SJCRH30 (cell line): ENCODE results near the gene CTDP1. TPM values are rescaled to one million over a fixed set of nuclear protein-coding genes. Genes with fewer than 3 reads are reported as not detected.
"Not testable (repeated sequence)": the region's sequence is repeated elsewhere in the genome, so short reads cannot be mapped to it uniquely, and the experiment has no call there.

Source experiments
- DNase-seq, 2 experiments: peaks; one replicate each; pipeline ENCODE4 v3.0.0-alpha.2; 2015 to 2020
- H3K27ac ChIP-seq: fragments of 250-450 bp; sonication (Bioruptor Pico); 2 replicates; pipeline ENCODE4 v1.5.1; 2020; ENCODE audit warnings: mild to moderate bottlenecking, moderate library complexity
- H3K27me3 ChIP-seq: fragments of 250-450 bp; sonication (Bioruptor Pico); 2 replicates; pipeline ENCODE4 v1.5.1; 2020; ENCODE audit warnings: mild to moderate bottlenecking, moderate library complexity
- H3K36me3 ChIP-seq: fragments of 250-450 bp; sonication (Bioruptor Pico); 2 replicates; pipeline ENCODE4 v1.5.1; 2020; ENCODE audit warnings: mild to moderate bottlenecking, moderate library complexity
- H3K4me1 ChIP-seq: fragments of 250-450 bp; sonication (Bioruptor Pico); 2 replicates; pipeline ENCODE4 v1.5.1; 2020; ENCODE audit warnings: mild to moderate bottlenecking, moderate library complexity
- H3K4me3 ChIP-seq: fragments of 250-450 bp; sonication (Bioruptor Pico); 2 replicates; pipeline ENCODE4 v1.5.1; 2020; ENCODE audit warnings: mild to moderate bottlenecking, moderate library complexity
- H3K9me3 ChIP-seq: fragments of 250-450 bp; sonication (Bioruptor Pico); replicated peaks from 2 replicates; pipeline ENCODE4 v1.5.1; 2020; ENCODE audit warnings: mild to moderate bottlenecking, moderate library complexity
- total RNA-seq: library from RNA; depleted of rRNA; stranded (reverse); fragments of >200 nt; shearing (Covaris generic); gene quantifications from 2 replicates; pipeline ENCODE4 v1.2.3, GENCODE V29; 2014

Gene CTDP1
- total RNA-seq, 1 experiment from 2014 or later, result 8.8 TPM

- DNase-seq, result no peak
- Histone ChIP-seq H3K4me3 (no peak overlapping the region), H3K36me3 (peaks cover 16% of the 10 kb centered on the region), H3K9me3 (no peaks in the 10 kb centered on the region; the same call in 1 of the 2 replicates), H3K27me3 (no peaks in the 10 kb centered on the region), H3K27ac (no peak overlapping the region), H3K4me1 (no peaks in the 10 kb centered on the region)
Measured at GRCh38 chr18:79729611-79730010, 50.0 kb downstream of the CTDP1 start.

- no peaks in the 10 kb centered on the region for H3K4me1 ChIP-seq
- no peak for DNase-seq
- H3K27ac ChIP-seq, result no peak overlapping the region
- no peak overlapping the region for H3K4me3 ChIP-seq
- H3K27me3 ChIP-seq, result no peaks in the 10 kb centered on the region
- no peaks in the 10 kb centered on the region; the same call in 1 of the 2 replicates for H3K9me3 ChIP-seq
- peaks cover 16% of the 10 kb centered on the region for H3K36me3 ChIP-seq
Measured at GRCh38 chr18:79730804-79731203, 51.2 kb downstream of the CTDP1 start.

- H3K36me3 ChIP-seq, result peaks cover 18% of the 10 kb centered on the region
- H3K4me1 ChIP-seq, H3K9me3 ChIP-seq, H3K4me3 ChIP-seq, H3K27me3 ChIP-seq, H3K27ac ChIP-seq, DNase-seq: not testable (repeated sequence)
Measured at GRCh38 chr18:79731881-79732720, 52.5 kb downstream of the CTDP1 start.

- H3K4me3 ChIP-seq, result no peak overlapping the region
- no peaks in the 10 kb centered on the region for H3K27me3 ChIP-seq
- no peaks in the 10 kb centered on the region; the same call in 1 of the 2 replicates for H3K9me3 ChIP-seq
- H3K4me1 ChIP-seq, result no peaks in the 10 kb centered on the region
- DNase-seq, result no peak
- no peak overlapping the region for H3K27ac ChIP-seq
- peaks cover 18% of the 10 kb centered on the region for H3K36me3 ChIP-seq
Measured at GRCh38 chr18:79732721-79733025, 53.1 kb downstream of the CTDP1 start.

GRCh38 chr18:79733135-79733701 lies 53.6 kb downstream of the CTDP1 start:
- H3K36me3 ChIP-seq, result peaks cover 18% of the 10 kb centered on the region
- DNase-seq, result no peak
- no peaks in the 10 kb centered on the region; the same call in 1 of the 2 replicates for H3K9me3 ChIP-seq
- no peak overlapping the region for H3K27ac ChIP-seq
- H3K4me3 ChIP-seq, result no peak overlapping the region
- no peaks in the 10 kb centered on the region for H3K4me1 ChIP-seq
- no peaks in the 10 kb centered on the region for H3K27me3 ChIP-seq

GRCh38 chr18:79733986-79734770 lies 54.6 kb downstream of the CTDP1 start:
- no peak for DNase-seq
- H3K27ac ChIP-seq, result no peak overlapping the region
- no peak overlapping the region for H3K4me3 ChIP-seq
- H3K4me1 ChIP-seq, result no peaks in the 10 kb centered on the region
- no peaks in the 10 kb centered on the region; the same call in 1 of the 2 replicates for H3K9me3 ChIP-seq
- peaks cover 23% of the 10 kb centered on the region for H3K36me3 ChIP-seq
- H3K27me3 ChIP-seq, result no peaks in the 10 kb centered on the region

- Histone ChIP-seq H3K27me3 (no peaks in the 10 kb centered on the region), H3K4me3 (no peak overlapping the region)
Measured at GRCh38 chr18:79735071-79735980, 55.7 kb downstream of the CTDP1 start.

GRCh38 chr18:79736230-79736629 lies 56.6 kb downstream of the CTDP1 start:
- Histone ChIP-seq H3K27ac (no peak overlapping the region), H3K4me3 (no peak overlapping the region), H3K36me3 (peaks cover 18% of the 10 kb centered on the region), H3K9me3 (no peaks in the 10 kb centered on the region; the same call in 1 of the 2 replicates), H3K4me1 (no peaks in the 10 kb centered on the region), H3K27me3 (no peaks in the 10 kb centered on the region)
- no peak for DNase-seq

More at GRCh38 chr18:79735071-79735980, 55.7 kb downstream of the CTDP1 start:
- Histone ChIP-seq H3K27ac (no peak overlapping the region), H3K9me3 (no peaks in the 10 kb centered on the region; the same call in 1 of the 2 replicates), H3K36me3 (peaks cover 18% of the 10 kb centered on the region), H3K4me1 (no peaks in the 10 kb centered on the region)
- no peak for DNase-seq

- no peaks in the 10 kb centered on the region; the same call in 1 of the 2 replicates for H3K9me3 ChIP-seq
- no peak for DNase-seq
- no peak overlapping the region for H3K27ac ChIP-seq
- H3K36me3 ChIP-seq, result peaks cover 11% of the 10 kb centered on the region
- H3K27me3 ChIP-seq, result no peaks in the 10 kb centered on the region
- H3K4me3 ChIP-seq, result no peak overlapping the region
- H3K4me1 ChIP-seq, result no peaks in the 10 kb centered on the region
Measured at GRCh38 chr18:79736846-79737245, 57.2 kb downstream of the CTDP1 start.

- peaks cover 10% of the 10 kb centered on the region for H3K36me3 ChIP-seq
Measured at GRCh38 chr18:79737426-79737825, 57.8 kb downstream of the CTDP1 start.

GRCh38 chr18:79738041-79738461 lies 58.4 kb downstream of the CTDP1 start:
- Histone ChIP-seq H3K27me3 (no peaks in the 10 kb centered on the region), H3K4me1 (no peaks in the 10 kb centered on the region), H3K27ac (no peak overlapping the region), H3K36me3 (peaks cover 6% of the 10 kb centered on the region; the same call in 1 of the 2 replicates), H3K4me3 (no peak overlapping the region), H3K9me3 (no peaks in the 10 kb centered on the region)
- DNase-seq, result no peak

More at GRCh38 chr18:79737426-79737825, 57.8 kb downstream of the CTDP1 start:
- no peaks in the 10 kb centered on the region for H3K4me1 ChIP-seq
- no peak overlapping the region for H3K4me3 ChIP-seq
- H3K9me3 ChIP-seq, result no peaks in the 10 kb centered on the region
- H3K27me3 ChIP-seq, result no peaks in the 10 kb centered on the region
- no peak for DNase-seq
- H3K27ac ChIP-seq, result no peak overlapping the region

- Histone ChIP-seq H3K4me3 (no peak overlapping the region), H3K27me3 (no peaks in the 10 kb centered on the region), H3K36me3 (peaks cover 6% of the 10 kb centered on the region; the same call in 1 of the 2 replicates), H3K9me3 (no peaks in the 10 kb centered on the region), H3K4me1 (no peaks in the 10 kb centered on the region), H3K27ac (no peak overlapping the region)
- DNase-seq, result no peak
Measured at GRCh38 chr18:79738581-79739439, 59.2 kb downstream of the CTDP1 start.

GRCh38 chr18:79739440-79739778 lies 59.8 kb downstream of the CTDP1 start:
- peaks cover 6% of the 10 kb centered on the region; the same call in 1 of the 2 replicates for H3K36me3 ChIP-seq
- DNase-seq, result no peak
- H3K9me3 ChIP-seq, result no peaks in the 10 kb centered on the region
- H3K4me1 ChIP-seq, result no peaks in the 10 kb centered on the region
- H3K27ac ChIP-seq, result no peak overlapping the region
- no peak overlapping the region for H3K4me3 ChIP-seq
- H3K27me3 ChIP-seq, result no peaks in the 10 kb centered on the region
